ENCODE measurements around the gene ABCB11.
"Not testable (repeated sequence)": the region's sequence is repeated elsewhere in the genome, so short reads cannot be mapped to it uniquely, and the experiment has no call there.

Gene ABCB11

DNA sequence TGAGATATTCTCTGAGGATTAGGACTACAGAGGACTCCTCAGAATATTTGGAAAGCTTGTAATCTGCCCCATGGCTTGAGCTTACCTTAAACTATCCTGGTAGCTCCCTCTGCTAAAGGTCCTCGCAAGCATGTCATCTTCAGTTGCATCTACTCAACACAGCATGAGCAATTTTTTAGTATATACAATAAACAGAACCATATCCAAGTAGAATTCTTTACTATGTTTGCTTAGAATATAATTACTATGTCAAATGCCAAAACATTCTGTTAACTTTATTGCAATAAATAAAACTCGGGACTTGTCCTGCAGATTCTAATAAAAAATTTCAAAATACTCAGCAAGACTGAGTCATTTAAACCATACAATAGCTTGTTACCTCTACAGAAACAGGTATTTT, 62.8 kb downstream of the ABCB11 start:
- no peak for DNase-seq

DNA sequence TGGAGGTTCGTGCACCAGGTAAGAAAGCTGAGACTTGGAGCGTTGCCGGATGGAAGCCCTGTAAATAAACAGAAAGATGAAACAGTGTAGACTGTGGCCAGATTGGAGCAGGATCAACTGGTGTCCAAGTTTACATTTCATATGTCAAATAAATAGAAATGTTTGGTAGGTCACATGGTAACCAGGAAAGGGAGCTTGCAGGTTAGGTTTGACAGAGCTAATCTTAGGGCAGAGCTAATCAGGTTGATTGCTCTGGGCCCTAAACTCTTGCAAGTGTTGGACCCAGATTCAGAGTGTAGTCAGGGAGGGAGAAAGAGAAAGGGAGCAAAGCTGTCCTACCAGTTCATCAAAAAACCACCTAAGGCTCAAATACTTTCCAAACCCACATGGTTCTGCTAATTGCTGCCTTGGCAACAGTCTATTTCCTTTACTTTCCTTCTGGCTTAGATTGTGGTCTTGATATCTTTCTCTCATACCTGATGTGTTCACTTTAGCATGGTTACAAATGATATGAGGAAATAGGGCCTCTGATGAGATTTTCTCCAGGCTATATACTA, 66.8 kb downstream of the ABCB11 start:
- DNase-seq, result no peak

DNA sequence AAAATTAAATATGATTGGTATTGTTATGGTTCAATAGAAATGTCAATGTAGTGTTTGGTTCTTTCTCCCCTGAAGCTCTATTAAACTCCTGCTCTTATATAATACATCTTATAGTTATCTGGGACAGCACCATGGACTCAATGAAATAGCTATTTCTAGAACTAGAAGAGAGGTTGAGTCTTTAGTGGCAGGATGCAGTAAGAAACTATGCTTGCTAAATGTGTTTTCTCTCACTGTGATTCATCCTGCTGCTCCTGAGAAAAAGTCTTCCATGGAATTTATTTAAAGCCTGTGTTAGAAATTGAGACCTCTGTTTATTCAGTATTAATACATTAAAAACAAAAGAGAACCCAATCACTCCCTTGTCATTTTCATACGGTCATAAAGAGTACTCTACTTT, 68.5 kb downstream of the ABCB11 start:
- DNase-seq, result no peak

DNA sequence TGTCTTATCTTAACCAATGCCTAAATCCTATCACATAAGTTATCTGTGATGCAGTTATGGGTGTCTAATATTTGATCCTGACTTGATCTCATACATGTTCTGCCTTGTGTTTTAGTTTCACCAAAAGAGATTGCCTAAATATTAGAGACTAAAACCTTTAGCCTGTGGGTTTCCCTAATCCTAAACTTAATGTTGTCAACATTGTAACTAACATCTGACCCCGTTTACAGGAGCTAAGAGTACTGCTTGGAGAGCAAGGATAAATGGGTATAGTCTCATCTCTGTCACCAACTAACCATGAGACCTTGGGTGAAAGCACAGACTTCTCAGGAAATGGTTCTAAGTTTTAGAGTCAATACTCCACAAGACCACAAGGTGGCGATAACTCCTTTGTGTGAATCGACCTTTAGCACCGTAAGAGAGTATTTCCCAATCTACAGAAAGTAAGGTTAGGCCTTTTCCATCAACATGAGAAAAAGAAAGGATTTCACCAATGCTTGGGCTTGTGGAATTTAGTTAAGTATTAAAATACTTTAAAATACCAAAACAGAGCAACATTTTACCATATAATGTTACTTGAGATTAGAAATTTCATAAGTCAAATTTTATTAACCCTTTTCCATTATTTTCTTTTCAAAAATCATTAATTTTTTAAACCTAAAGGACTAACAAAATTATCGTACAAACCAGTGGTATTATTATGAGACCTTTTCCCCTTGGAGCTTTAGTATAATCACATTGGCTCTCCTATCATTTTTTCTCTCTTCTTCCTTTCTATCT, 69.5 kb downstream of the ABCB11 start:
- DNase-seq, result peak; percentile 54

GRCh38 chr2:168956392-168956791, 74.7 kb downstream of the ABCB11 start:
- no peak for DNase-seq

DNA sequence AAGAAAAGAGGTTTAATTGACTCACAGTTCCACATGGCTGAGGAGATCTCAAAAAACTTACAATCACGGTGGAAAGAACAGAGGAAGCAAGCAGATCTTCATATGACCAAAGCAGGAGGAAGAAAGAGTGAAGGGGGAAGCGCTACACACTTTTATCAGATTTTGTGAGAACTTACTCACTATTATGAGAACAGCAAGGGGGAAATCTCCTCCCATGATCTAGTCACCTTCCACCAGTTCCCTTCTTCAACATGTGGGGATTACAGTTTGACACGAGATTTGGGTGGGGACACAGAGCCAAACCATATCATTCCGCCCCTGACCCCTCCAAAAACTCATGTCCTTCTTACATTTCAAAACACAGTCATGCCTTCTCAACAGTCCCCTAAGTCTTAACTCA, 75.8 kb downstream of the ABCB11 start:
- DNase-seq, result no peak

DNA sequence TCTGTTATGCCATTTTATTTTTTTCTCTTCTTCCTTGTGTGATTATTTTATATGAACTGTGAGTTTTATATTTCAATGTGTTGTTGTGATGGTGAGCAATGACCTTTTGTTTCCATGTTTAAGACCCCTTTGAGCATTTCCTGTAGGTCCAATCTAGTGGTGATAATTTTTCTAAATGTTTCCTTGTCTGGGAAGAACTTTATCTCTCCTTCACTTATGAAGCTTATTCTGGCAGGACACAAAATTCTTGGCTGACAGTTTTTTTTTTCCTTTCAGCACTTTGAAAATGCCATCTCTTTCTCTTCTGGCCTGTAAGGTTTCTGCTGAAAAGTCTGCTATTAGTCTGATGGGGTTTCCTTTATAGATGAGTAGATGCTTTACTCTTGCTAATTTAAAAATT, 76.9 kb downstream of the ABCB11 start:
- DNase-seq, result no peak

DNA sequence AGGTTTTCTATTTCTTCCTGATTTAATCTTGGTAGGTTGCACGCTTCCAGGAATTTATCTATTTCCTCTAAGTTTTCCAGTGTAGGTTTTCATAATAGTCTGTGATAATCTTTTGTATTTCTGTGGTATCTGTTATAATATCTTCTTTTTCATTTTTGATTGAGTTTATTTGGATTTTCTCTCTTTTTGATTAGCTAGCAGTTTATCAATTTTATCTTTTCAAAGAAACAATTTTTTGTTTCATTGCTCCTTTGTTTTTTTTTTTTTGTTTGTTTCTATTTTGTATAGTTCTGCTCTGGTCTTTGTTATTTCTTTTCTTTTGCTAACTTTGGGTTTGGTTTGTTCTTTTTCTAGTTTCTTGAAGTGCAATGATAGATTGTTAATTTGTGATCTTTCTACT, 78.7 kb downstream of the ABCB11 start:
- DNase-seq, result no peak

DNA sequence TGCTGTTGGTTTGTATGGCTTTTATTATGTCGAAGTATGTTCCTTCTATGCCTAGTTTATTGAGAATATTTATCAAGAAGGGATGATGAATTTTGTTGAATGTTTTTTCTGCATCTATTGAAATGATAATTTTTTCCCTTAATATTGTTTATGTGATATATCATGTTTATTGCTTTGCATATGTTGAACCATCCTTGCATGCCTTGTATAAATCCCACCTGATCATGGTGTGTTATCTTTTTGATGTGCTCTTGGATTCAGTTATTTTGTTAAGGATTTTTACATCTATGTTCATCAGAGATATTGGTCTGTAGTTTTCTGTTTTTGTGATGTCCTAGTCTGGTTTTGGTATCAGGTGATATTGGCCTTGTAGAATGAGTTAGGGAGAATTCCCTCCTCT, 79.3 kb downstream of the ABCB11 start:
- no peak for DNase-seq

- DNase-seq, result no peak
Measured at GRCh38 chr2:168949324-168949723, 81.8 kb downstream of the ABCB11 start.

DNA sequence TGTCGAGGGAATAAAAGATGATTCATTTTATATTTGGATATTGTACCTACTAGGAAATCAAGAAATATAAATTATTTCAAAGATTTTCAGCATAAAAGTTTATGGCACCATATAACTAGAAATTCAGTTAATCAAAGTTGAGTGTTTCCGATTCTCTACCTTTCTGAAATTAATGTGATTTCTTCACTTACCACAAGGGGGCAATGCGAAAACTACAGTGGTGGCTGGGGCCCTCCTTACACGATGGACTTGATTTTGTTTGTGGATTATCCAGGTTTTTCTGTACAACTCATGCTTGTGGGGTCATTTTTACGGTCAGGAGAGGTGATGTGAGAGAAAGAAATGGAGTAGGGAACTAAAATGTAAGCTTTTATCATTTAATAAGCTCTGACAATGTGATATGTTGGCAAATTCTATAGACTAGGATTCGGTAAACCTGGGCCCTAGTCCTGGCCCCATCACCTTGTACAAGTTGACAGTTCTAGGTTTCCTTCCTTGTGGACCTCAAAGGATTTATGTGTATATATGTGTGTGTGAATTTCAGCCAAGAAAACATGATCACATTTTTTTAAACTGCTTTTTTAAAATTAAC, 82.4 kb downstream of the ABCB11 start:
- no peak for DNase-seq

GRCh38 chr2:168945508-168945907, 85.6 kb downstream of the ABCB11 start:
- no peak for DNase-seq

GRCh38 chr2:168944065-168944464, 87.1 kb downstream of the ABCB11 start:
- DNase-seq, result no peak

- DNase-seq, result no peak
Measured at GRCh38 chr2:168941297-168941696, 89.8 kb downstream of the ABCB11 start.

DNA sequence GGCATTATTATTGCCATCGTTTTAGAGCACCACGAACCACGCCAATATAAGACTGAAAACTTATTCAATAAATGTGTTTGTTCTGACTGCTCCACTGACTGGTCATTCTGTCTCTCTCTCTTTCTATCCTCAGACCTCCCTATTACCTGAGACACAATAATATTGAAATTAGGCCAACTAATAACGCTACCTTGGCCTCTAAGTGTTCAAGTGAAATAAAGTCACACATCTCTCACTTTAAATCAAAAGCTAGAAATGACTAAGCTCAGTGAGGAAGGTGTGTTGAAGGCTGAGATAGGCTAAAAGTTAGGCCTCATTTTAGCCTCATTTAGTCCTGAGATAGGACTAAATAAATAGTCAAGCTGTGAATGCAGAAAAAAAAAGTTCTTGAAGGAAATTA, 91.2 kb downstream of the ABCB11 start:
- no peak for DNase-seq

DNA sequence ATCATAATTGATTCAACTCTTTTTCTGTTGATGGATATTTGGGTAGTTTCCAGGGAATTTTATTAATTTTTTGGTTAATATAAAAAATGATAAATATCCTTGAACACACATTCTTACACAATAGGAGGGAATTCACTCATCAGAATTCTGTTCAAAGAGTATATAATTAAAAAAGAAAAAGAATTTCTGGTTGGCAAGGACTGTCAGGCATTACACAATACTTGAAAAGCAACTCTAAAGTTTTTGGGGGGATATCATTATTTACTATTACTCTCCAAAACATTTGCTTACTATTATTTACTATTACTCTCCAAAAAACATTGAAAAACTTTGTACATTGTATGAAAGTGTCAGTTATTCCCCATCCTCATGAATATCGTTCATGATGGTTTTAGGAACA, 92.1 kb downstream of the ABCB11 start:
- DNase-seq, result no peak

GRCh38 chr2:168935810-168936581, 95.1 kb downstream of the ABCB11 start:
- DNase-seq, result no peak

GRCh38 chr2:168934826-168935225, 96.3 kb downstream of the ABCB11 start:
- no peak for DNase-seq

DNA sequence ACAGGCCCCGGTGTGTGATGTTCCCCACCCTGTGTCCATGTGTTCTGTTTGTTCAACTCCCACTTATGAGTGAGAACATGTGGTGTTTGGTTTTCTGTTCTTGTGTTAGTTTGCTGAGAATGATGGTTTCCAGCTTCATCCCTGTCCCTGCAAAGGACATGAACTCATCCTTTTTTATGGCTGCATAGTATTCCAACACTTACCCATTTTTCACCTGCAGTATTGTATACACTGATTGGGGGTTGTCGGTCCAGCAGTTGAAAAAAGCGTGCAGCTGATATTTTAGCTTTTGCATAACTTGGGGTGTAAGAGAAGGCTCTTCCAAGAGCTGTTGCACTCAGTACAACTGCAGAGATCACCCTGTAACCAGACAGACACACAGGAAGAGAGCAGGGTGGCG, 99.0 kb downstream of the ABCB11 start:
- not testable (repeated sequence) for DNase-seq

- no peak for DNase-seq
Measured at GRCh38 chr2:168930242-168930641, 100.9 kb downstream of the ABCB11 start.

DNA sequence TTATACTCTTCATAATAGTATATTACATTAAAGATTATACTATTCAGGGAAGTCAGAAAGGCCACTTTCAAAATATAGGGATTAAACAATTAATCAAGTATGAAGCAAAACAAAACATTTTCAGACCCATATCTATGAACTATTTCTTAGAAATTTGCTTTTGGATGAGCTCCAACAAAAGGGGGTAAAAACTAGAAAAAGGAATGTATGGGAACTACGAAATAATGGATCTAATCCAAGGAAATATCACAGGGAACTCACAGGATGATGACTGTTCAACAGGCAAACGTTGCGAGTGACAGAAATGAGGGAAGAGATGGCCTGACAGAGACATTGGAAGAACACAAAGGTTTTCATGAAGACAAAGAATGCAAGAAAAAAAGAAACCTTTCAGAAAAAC, 102.1 kb downstream of the ABCB11 start:
- DNase-seq, result no peak

GRCh38 chr2:168928113-168928831, 102.9 kb downstream of the ABCB11 start:
- no peak for DNase-seq
